Left hindlimb (tissue), 1 donor: Measurements from ENCODE around the gene ZNF821.
"Not testable (repeated sequence)": the region's sequence is repeated elsewhere in the genome, so short reads cannot be mapped to it uniquely, and the experiment has no call there.

ENCODE experiments used
- DNase-seq: peaks from one replicate; pipeline ENCODE4 v3.0.0-alpha.2; 2018

The ZNF821 gene

GRCh38 chr16:71899171-71899570 lies 15.2 kb upstream of the ZNF821 start:
- DNase-seq, result no peak

- no peak for DNase-seq
Observed at GRCh38 chr16:71896764-71897368, 12.9 kb upstream of the ZNF821 start.

GRCh38 chr16:71895679-71896365 lies 11.8 kb upstream of the ZNF821 start:
- no peak for DNase-seq

- peak; percentile 98 for DNase-seq
Observed at GRCh38 chr16:71894921-71895678, 11.1 kb upstream of the ZNF821 start, which contains the start of gene IST1. Gene IST1, plus strand, starts transcription at chr16:71895531. Its CDS starts 20,110 bp downstream, at chr16:71915641.

- DNase-seq, result peak; percentile 48
Observed at GRCh38 chr16:71894229-71894920, 10.4 kb upstream of the ZNF821 start.

GRCh38 chr16:71893888-71894228 lies 9.9 kb upstream of the ZNF821 start:
- no peak for DNase-seq

GRCh38 chr16:71889147-71889546 lies 5.2 kb upstream of the ZNF821 start:
- DNase-seq, result no peak

- DNase-seq, result no peak
Observed at GRCh38 chr16:71885261-71885650, 1.3 kb upstream of the ZNF821 start.

GRCh38 chr16:71883168-71883848 lies 674 bp downstream of the ZNF821 start:
- peak; percentile 69 for DNase-seq

- DNase-seq, result peak; percentile 50
Observed at GRCh38 chr16:71882505-71883167, 1.3 kb downstream of the ZNF821 start.

- DNase-seq, result no peak
Observed at GRCh38 chr16:71880176-71880575, 3.8 kb downstream of the ZNF821 start.

- DNase-seq, result no peak
Observed at GRCh38 chr16:71878911-71879310, 5.1 kb downstream of the ZNF821 start.

- DNase-seq, result no peak
Observed at GRCh38 chr16:71873199-71873598, 10.8 kb downstream of the ZNF821 start.

- no peak for DNase-seq
Observed at GRCh38 chr16:71870818-71871217, 13.2 kb downstream of the ZNF821 start.

- no peak for DNase-seq
Observed at GRCh38 chr16:71869089-71869488, 14.9 kb downstream of the ZNF821 start.

- no peak for DNase-seq
Observed at GRCh38 chr16:71867939-71868338, 16.0 kb downstream of the ZNF821 start.

GRCh38 chr16:71867175-71867574 lies 16.8 kb downstream of the ZNF821 start:
- DNase-seq, result not testable (repeated sequence)

GRCh38 chr16:71865173-71865863 lies 18.7 kb downstream of the ZNF821 start:
- no peak for DNase-seq

- DNase-seq, result no peak
Observed at GRCh38 chr16:71863995-71864394, 20.0 kb downstream of the ZNF821 start.

- DNase-seq, result no peak
Observed at GRCh38 chr16:71859762-71860521, 24.0 kb downstream of the ZNF821 start.
